ENCODE results near the gene CDH13. TPM values are rescaled to one million over a fixed set of nuclear protein-coding genes. Genes with fewer than 3 reads are reported as not detected.

Gene CDH13
- polyA plus RNA-seq, 2 of the 4 experiments (the other 2 are of a cell fraction) = not detected

DNA sequence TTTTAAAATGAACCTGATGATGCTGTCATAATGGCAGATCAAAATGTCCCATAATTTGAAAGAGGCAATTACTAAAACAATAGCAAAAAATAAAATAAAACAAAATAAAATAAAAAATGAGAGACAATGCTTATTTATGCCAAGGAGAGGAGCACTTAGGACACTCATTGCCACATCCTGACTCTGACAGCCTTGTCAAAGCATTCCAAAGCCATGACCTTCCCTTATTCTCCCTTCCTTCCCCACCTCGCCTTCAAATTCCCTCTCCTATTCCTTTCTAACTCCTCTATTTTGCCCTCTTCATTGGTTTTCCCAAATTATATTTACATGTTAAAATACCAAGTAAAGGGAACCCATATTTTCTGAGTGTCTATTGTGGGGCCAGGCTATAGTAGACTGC lies 220.0 kb downstream of the CDH13 start:
- CTCF ChIA-PET = no interaction called here
- POLR2A ChIA-PET = no interaction called here
- Histone ChIP-seq H3K4me3 (no peak overlapping the region), H3K27ac (no peak overlapping the region), H3K4me2 (no peak overlapping the region), H3K9me3 (no peaks in the 10 kb centered on the region), H3K4me1 (no peaks in the 10 kb centered on the region)
- ATAC-seq = no peak
- whole genome bisulfite sequencing (ENCODE audit: missing lambda C conversion rate) = 3% methylated on average over 1 of the region's 1 CpG
- TF ChIP-seq MAFK (IDR thresholded peaks at IDR 0.05; ENCODE audit: partially characterized antibody) = no peak
- no peak for TF ChIP-seq TFCP2L1 (CRISPR knock-in tag; IDR thresholded peaks at IDR 0.05)
- TF ChIP-seq HOXB5 (CRISPR knock-in tag; IDR thresholded peaks at IDR 0.05) = no peak
- TF ChIP-seq, protein P1, sequence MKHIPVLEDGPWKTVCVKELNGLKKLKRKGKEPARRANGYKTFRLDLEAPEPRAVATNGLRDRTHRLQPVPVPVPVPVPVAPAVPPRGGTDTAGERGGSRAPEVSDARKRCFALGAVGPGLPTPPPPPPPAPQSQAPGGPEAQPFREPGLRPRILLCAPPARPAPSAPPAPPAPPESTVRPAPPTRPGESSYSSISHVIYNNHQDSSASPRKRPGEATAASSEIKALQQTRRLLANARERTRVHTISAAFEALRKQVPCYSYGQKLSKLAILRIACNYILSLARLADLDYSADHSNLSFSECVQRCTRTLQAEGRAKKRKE (CRISPR knock-in tag; IDR thresholded peaks at IDR 0.05; ENCODE audit: low read depth) = no peak
- no peak for FAIRE-seq
- DNase-seq (ENCODE audit: low read depth in 1 of 2, low spot score in 1 of 2) = no peak

DNA sequence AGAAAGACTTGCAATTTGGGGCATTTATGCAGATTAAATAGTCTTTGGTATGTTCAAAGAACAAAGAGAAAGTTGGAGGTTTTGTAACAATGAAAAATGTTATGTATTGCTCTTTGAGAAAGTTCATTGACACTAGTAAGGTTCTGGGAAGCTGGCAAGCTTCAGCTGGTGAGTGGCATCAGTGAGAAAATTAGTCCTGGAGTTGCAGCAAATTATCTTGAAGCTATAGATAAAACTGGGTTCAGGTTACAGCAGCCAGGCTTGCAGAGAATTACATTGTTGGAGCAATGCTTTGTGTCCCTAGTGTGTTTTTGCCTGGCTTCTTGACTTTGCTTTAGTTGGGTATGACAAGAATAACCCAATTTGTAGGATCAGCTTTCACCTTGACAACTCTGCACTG lies 221.2 kb downstream of the CDH13 start:
- TF ChIP-seq HEYL (CRISPR knock-in tag; IDR thresholded peaks at IDR 0.05) = no peak
- TF ChIP-seq RAD21 (conservative IDR thresholded peaks at IDR 0.05 in 1 of 2, IDR thresholded peaks at IDR 0.05 in 1 of 2) = no peak
- TF ChIP-seq RCOR1 (IDR thresholded peaks at IDR 0.05; ENCODE audit: low read depth, low read length) = no peak
- TF ChIP-seq CHD4 (IDR thresholded peaks at IDR 0.05; ENCODE audit: borderline replicate concordance) = no peak
- TF ChIP-seq MYC (IDR thresholded peaks at IDR 0.05; ENCODE audit: borderline replicate concordance, low read length) = no peak
- no peak for TF ChIP-seq HDAC2 (IDR thresholded peaks at IDR 0.05)
- TF ChIP-seq RNF2 (IDR thresholded peaks at IDR 0.05; ENCODE audit: borderline replicate concordance, low read depth) = no peak
- no peak for TF ChIP-seq POLR2A (IDR thresholded peaks at IDR 0.05; ENCODE audit: low read length)
- TF ChIP-seq, protein P2, sequence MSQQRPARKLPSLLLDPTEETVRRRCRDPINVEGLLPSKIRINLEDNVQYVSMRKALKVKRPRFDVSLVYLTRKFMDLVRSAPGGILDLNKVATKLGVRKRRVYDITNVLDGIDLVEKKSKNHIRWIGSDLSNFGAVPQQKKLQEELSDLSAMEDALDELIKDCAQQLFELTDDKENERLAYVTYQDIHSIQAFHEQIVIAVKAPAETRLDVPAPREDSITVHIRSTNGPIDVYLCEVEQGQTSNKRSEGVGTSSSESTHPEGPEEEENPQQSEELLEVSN (IDR thresholded peaks at IDR 0.05; ENCODE audit: borderline replicate concordance, low read depth) = no peak
- no peak for TF ChIP-seq MAZ (IDR thresholded peaks at IDR 0.05; ENCODE audit: borderline replicate concordance, low read depth, low read length)
- no peak overlapping the region for H3K4me3 ChIP-seq
- DNase-seq (ENCODE audit: low read depth in 1 of 2, low spot score in 1 of 2) = no peak
- H3K27ac ChIP-seq = no peak overlapping the region
- H3K4me1 ChIP-seq = no peaks in the 10 kb centered on the region
- no peak for ATAC-seq
- FAIRE-seq = no peak
- no peak overlapping the region for H3K4me2 ChIP-seq
- H3K9me3 ChIP-seq = no peaks in the 10 kb centered on the region
- ChIA-PET CTCF (no interaction called here), POLR2A (no interaction called here)

DNA sequence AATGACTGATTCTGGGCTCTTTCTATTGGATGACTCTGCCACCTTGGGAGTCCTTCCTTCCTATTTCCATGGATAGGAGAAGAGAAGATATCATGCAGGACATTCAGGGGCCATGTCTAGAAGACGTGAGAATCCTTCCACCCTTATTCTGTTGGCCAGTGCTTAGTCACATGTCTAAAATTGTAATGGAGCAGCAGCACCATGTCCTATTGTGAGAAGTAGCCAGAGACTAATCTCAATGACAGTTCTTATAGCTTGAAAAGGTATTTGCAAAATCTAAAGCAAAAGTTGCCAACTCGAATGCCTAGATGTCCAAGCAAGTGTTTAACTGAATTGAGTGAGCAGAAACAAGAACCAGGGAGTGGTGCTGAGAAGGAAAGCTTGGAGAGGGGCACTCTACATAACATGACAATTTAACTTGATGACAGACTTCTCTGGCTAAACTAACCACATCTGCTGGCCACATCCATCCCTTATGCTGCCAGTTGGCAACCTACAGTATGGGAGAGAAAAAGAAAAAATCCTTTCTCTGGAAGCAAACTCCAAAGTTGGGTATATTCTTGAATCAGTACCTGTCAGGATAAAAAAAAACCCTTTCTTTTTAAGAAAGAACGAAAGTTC lies 225.7 kb downstream of the CDH13 start:
- DNase-seq (ENCODE audit: low read depth in 1 of 2, low spot score in 1 of 2) (no peak), ATAC-seq (no peak), FAIRE-seq (no peak)
- no peak overlapping the region for H3K27ac ChIP-seq
- ChIA-PET POLR2A (no interaction called here), CTCF (no interaction called here)
- no peaks in the 10 kb centered on the region for H3K9me3 ChIP-seq
- H3K4me1 ChIP-seq = no peaks in the 10 kb centered on the region
- no peak overlapping the region for H3K4me2 ChIP-seq
- 0% methylated on average over 2 of the region's 3 CpGs for WGBS (ENCODE audit: missing lambda C conversion rate)
- no peak overlapping the region for H3K4me3 ChIP-seq
- TF ChIP-seq NR3C1 (IDR thresholded peaks at IDR 0.05) (no peak), CHD2 (IDR thresholded peaks at IDR 0.05; ENCODE audit: low read length, partially characterized antibody) (no peak), FOSB (CRISPR knock-in tag; IDR thresholded peaks at IDR 0.05) (no peak), RCOR1 (IDR thresholded peaks at IDR 0.05; ENCODE audit: low read depth, low read length) (no peak), MAFK (IDR thresholded peaks at IDR 0.05; ENCODE audit: partially characterized antibody) (no peak), POLR2A (IDR thresholded peaks at IDR 0.05; ENCODE audit: low read length) (no peak), EHMT2 (IDR thresholded peaks at IDR 0.05; ENCODE audit: low read depth) (no peak), ZNF302 (CRISPR knock-in tag; IDR thresholded peaks at IDR 0.05) (no peak), HDAC2 (IDR thresholded peaks at IDR 0.05) (no peak), GATA3 (IDR thresholded peaks at IDR 0.05; ENCODE audit: borderline replicate concordance) (no peak), HEYL (CRISPR knock-in tag; IDR thresholded peaks at IDR 0.05) (no peak), JUNB (IDR thresholded peaks at IDR 0.05) (no peak), EP300 (IDR thresholded peaks at IDR 0.05) (no peak), CEBPB (IDR thresholded peaks at IDR 0.05) (no peak), RARB (CRISPR knock-in tag; IDR thresholded peaks at IDR 0.05) (no peak), TFCP2L1 (CRISPR knock-in tag; IDR thresholded peaks at IDR 0.05) (no peak), POLR2AphosphoS2 (conservative IDR thresholded peaks at IDR 0.05; ENCODE audit: low read length) (no peak)
